HepG2 (cell line): ENCODE measurements around the gene COPZ1. TPM values are rescaled to one million over a fixed set of nuclear protein-coding genes. Genes with fewer than 3 reads are reported as not detected.

Source experiments
- AGO2 ChIP-seq: fragments of 200-400 bp; formaldehyde crosslinking; optimal IDR thresholded peaks from 2 replicates; pipeline ENCODE3; 2017; ENCODE audit warnings: mild to moderate bottlenecking, low read depth, low read length, moderate library complexity
- CHD2 ChIP-seq: IDR thresholded peaks from 2 replicates; pipeline ENCODE4 v1.6.1; 2011; ENCODE audit warnings: low read depth, low read length, improper control_type of control experiment
- DMAP1 ChIP-seq: IDR thresholded peaks from 2 replicates; pipeline ENCODE4 v1.6.1; 2016
- ELF1 ChIP-seq: sonication (generic); formaldehyde crosslinking; IDR thresholded peaks from 2 replicates; pipeline ENCODE4 v1.4.0; 2020; ENCODE audit warnings: missing genetic modification reagents
- FOXP1 ChIP-seq, 2 experiments: fragments of 450-650 bp in 1 of 2; IDR thresholded peaks; 2 replicates each; pipeline ENCODE4 v1.6.1; 2017 to 2018; ENCODE audit warnings: antibody characterized with exemption in 1 of 2
- IRF1 ChIP-seq: sonication (generic); formaldehyde crosslinking; IDR thresholded peaks from 2 replicates; pipeline ENCODE4 v1.4.0; 2020; ENCODE audit warnings: low read depth, mild to moderate bottlenecking, missing genetic modification reagents
- MATR3 ChIP-seq: sonication (generic); formaldehyde crosslinking; IDR thresholded peaks from 2 replicates; pipeline ENCODE4 v1.4.0; 2020; ENCODE audit warnings: missing genetic modification reagents
- MYNN ChIP-seq: sonication (generic); formaldehyde crosslinking; IDR thresholded peaks from 2 replicates; pipeline ENCODE4 v1.4.0; 2020; ENCODE audit warnings: mild to moderate bottlenecking, low read depth, missing genetic modification reagents
- PAF1 ChIP-seq: IDR thresholded peaks from 2 replicates; pipeline ENCODE4 v1.6.1; 2016; ENCODE audit warnings: missing genetic modification reagents, missing compliant biosample characterization
- PAWR ChIP-seq: sonication (generic); formaldehyde crosslinking; IDR thresholded peaks from 2 replicates; pipeline ENCODE4 v1.4.0; 2020; ENCODE audit warnings: missing genetic modification reagents, mild to moderate bottlenecking, borderline replicate concordance
- PCBP2 ChIP-seq: fragments of 200-400 bp; formaldehyde crosslinking; optimal IDR thresholded peaks from 2 replicates; pipeline ENCODE3; 2018; ENCODE audit warnings: low read length, low read depth; ENCODE audit not compliant: poor library complexity, severe bottlenecking
- PHF8 ChIP-seq: sonication (generic); formaldehyde crosslinking; IDR thresholded peaks from 2 replicates; pipeline ENCODE4 v1.5.0; 2020; ENCODE audit warnings: missing genetic modification reagents
- PRPF4 ChIP-seq: fragments of 200-400 bp; formaldehyde crosslinking; IDR thresholded peaks from 2 replicates; pipeline ENCODE4 v1.6.1; 2016; ENCODE audit warnings: low read length, low read depth; ENCODE audit not compliant: poor library complexity, severe bottlenecking
- SATB2 ChIP-seq: sonication (generic); formaldehyde crosslinking; IDR thresholded peaks from 2 replicates; pipeline ENCODE4 v1.5.0; 2020; ENCODE audit warnings: missing genetic modification reagents
- UBTF ChIP-seq: sonication (generic); formaldehyde crosslinking; IDR thresholded peaks from 2 replicates; pipeline ENCODE4 v1.4.0; 2020; ENCODE audit warnings: mild to moderate bottlenecking, missing genetic modification reagents
- YY1 ChIP-seq: IDR thresholded peaks from 2 replicates; pipeline ENCODE4 v1.6.1; 2011; ENCODE audit warnings: low read length, low read depth, moderate library complexity, mild to moderate bottlenecking; ENCODE audit not compliant: insufficient read depth, insufficient replicate concordance
- ZBTB21 ChIP-seq: sonication (generic); formaldehyde crosslinking; IDR thresholded peaks from 2 replicates; pipeline ENCODE4 v1.4.0; 2020; ENCODE audit warnings: missing genetic modification reagents
- ZEB1 ChIP-seq: IDR thresholded peaks from 2 replicates; pipeline ENCODE4 v1.6.1; 2012; ENCODE audit warnings: mild to moderate bottlenecking, low read depth, inconsistent platforms; ENCODE audit not compliant: insufficient replicate concordance
- ZNF24 ChIP-seq: fragments of 450-650 bp; IDR thresholded peaks from 2 replicates; pipeline ENCODE4 v1.6.1; 2017; ENCODE audit warnings: antibody characterized with exemption, mild to moderate bottlenecking
- ZNF704 ChIP-seq: sonication (generic); formaldehyde crosslinking; IDR thresholded peaks from 2 replicates; pipeline ENCODE4 v1.8.1; 2023; ENCODE audit warnings: mild to moderate bottlenecking, inconsistent platforms, moderate library complexity, missing genetic modification reagents, borderline replicate concordance
- polyA plus RNA-seq, 8 experiments: library from polyadenylated mRNA; depleted of rRNA in 3 of 8; stranded (reverse) in 7 of 8; unstranded in 1 of 8; fragments of >200 nt; fragmentation: Illumina TruSeq in 4 of 8; extraction: Trizol in 4 of 8; gene quantifications; 2 replicates each; pipeline versions ENCODE4 v1.2.1 to v1.2.3, GENCODE V29; 2011 to 2016; ENCODE audit warnings: low read depth in 4 of 8, missing spikeins in 1 of 8, mixed read lengths in 1 of 8; ENCODE audit not compliant: insufficient read depth in 1 of 8
- total RNA-seq, 5 experiments: library from RNA; depleted of rRNA; stranded (reverse); fragments of >200 nt; fragmentation: Illumina TruSeq; extraction: Trizol; gene quantifications; 2 replicates each; pipeline ENCODE4 v1.2.3, GENCODE V29; 2016; ENCODE audit warnings: low read depth in 1 of 5
- TF ChIP-seq, protein P1 (sequence below): sonication (generic); formaldehyde crosslinking; IDR thresholded peaks from 2 replicates; pipeline ENCODE4 v1.5.0; 2020; ENCODE audit warnings: missing genetic modification reagents

Gene COPZ1
- total and polyA plus RNA-seq, 2 of the 13 experiments (the other 11 are each of a cell fraction or from before 2014, with no cell fraction given), result 125 to 184 TPM

GRCh38 chr12:54280468-54281260 lies 44.3 kb upstream of the COPZ1 start, which contains the start of gene HNRNPA1 (continued):
- TF ChIP-seq ZEB1, result no peak
- TF ChIP-seq DMAP1 (CRISPR knock-in tag), result peak; percentile 95
- no peak for TF ChIP-seq PCBP2
- TF ChIP-seq PHF8, result peak; percentile 81
- TF ChIP-seq MATR3 (CRISPR knock-in tag), result no peak
- no peak for TF ChIP-seq PAWR (CRISPR knock-in tag)
- no peak for TF ChIP-seq MYNN (CRISPR knock-in tag)
- no peak for TF ChIP-seq IRF1 (CRISPR knock-in tag)
- peak; percentile 68; the same call in 1 of the 2 replicates for TF ChIP-seq ZNF704
- TF ChIP-seq PAF1 (CRISPR knock-in tag), result no peak; the same call in 1 of the 2 replicates
- no peak for TF ChIP-seq FOXP1 (IDR thresholded peaks at IDR 0.05)
- TF ChIP-seq FOXP1 (CRISPR knock-in tag; IDR thresholded peaks at IDR 0.05), result no peak
- peak; percentile 54 for TF ChIP-seq UBTF
- TF ChIP-seq CHD2, result peak; percentile 48; the same call in 1 of the 2 replicates
- TF ChIP-seq PRPF4, result no peak
- peak; percentile 93 for TF ChIP-seq YY1
- TF ChIP-seq SATB2 (CRISPR knock-in tag), result no peak; the same call in 1 of the 2 replicates
- no peak; the same call in 1 of the 2 replicates for TF ChIP-seq ZBTB21 (CRISPR knock-in tag)
- no peak for TF ChIP-seq ELF1 (CRISPR knock-in tag)
- peak; percentile 83 for TF ChIP-seq AGO2
- TF ChIP-seq, protein P1, sequence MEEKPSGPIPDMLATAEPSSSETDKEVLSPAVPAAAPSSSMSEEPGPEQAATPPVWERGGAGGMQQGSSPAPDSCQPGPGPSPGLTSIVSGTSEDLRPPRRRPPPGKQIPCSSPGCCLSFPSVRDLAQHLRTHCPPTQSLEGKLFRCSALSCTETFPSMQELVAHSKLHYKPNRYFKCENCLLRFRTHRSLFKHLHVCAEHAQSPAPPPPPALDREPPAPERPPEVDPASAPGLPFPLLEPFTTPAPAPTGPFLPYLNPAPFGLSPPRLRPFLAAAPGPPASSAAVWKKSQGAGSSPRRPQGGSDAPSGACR (CRISPR knock-in tag), result no peak
- no peak for TF ChIP-seq ZNF24
